Activated CD4-positive, alpha-beta T cell treated with anti-CD3 and anti-CD28 coated beads for 4 hours (primary cell): ENCODE results near the gene SGMS1.
"Not testable (repeated sequence)": the region's sequence is repeated elsewhere in the genome, so short reads cannot be mapped to it uniquely, and the experiment has no call there.

Experiments
- DNase-seq, 2 donors: peaks; one replicate each; pipeline ENCODE4 v3.0.0-alpha.2; 2020

SGMS1 gene

GRCh38 chr10:50623663-50624412 is at the start of gene SGMS1:
TSS of gene SGMS1 (minus strand) at chr10:50623956. CDS start at chr10:50344114, 279,842 bp downstream.
- DNase-seq, result peak; percentile 73 to 78

- not testable (repeated sequence) for DNase-seq
Observed at GRCh38 chr10:50672152-50672551, 48.4 kb upstream of the SGMS1 start.

- DNase-seq, result not testable (repeated sequence)
Observed at GRCh38 chr10:50671645-50672044, 47.9 kb upstream of the SGMS1 start.

GRCh38 chr10:50669957-50670356 is 46.2 kb upstream of the SGMS1 start:
- not testable (repeated sequence) for DNase-seq

- DNase-seq, result not testable (repeated sequence)
Observed at GRCh38 chr10:50667353-50667752, 43.6 kb upstream of the SGMS1 start.

- not testable (repeated sequence) for DNase-seq
Observed at GRCh38 chr10:50662420-50662819, 38.7 kb upstream of the SGMS1 start.

- DNase-seq, result not testable (repeated sequence)
Observed at GRCh38 chr10:50661563-50661962, 37.8 kb upstream of the SGMS1 start.

- DNase-seq, result peak; percentile 17 to 55
Observed at GRCh38 chr10:50659865-50660730, 36.3 kb upstream of the SGMS1 start.

- not testable (repeated sequence) for DNase-seq
Observed at GRCh38 chr10:50659016-50659864, 35.5 kb upstream of the SGMS1 start.

- no peak for DNase-seq
Observed at GRCh38 chr10:50658165-50658564, 34.4 kb upstream of the SGMS1 start.

GRCh38 chr10:50653758-50654157 is 30.0 kb upstream of the SGMS1 start:
- DNase-seq, result no peak

GRCh38 chr10:50653142-50653541 is 29.4 kb upstream of the SGMS1 start:
- DNase-seq, result peak; percentile 11 to 23

GRCh38 chr10:50651808-50652207 is 28.1 kb upstream of the SGMS1 start:
- no peak for DNase-seq

GRCh38 chr10:50650481-50650880 is 26.7 kb upstream of the SGMS1 start:
- DNase-seq, result no peak

GRCh38 chr10:50648935-50649227 is 25.1 kb upstream of the SGMS1 start:
- no peak for DNase-seq

GRCh38 chr10:50648089-50648934 is 24.6 kb upstream of the SGMS1 start:
- no peak for DNase-seq

- DNase-seq, result not testable (repeated sequence)
Observed at GRCh38 chr10:50647350-50647749, 23.6 kb upstream of the SGMS1 start.

GRCh38 chr10:50645236-50645635 is 21.5 kb upstream of the SGMS1 start:
- DNase-seq, result no peak

GRCh38 chr10:50641626-50642025 is 17.9 kb upstream of the SGMS1 start:
- DNase-seq, result no peak

GRCh38 chr10:50640238-50640637 is 16.5 kb upstream of the SGMS1 start:
- DNase-seq, result no peak

GRCh38 chr10:50636618-50637579 is 13.1 kb upstream of the SGMS1 start:
- peak in 1 of 2 donors; percentile 13 for DNase-seq
